GM12873 (cell line): Measurements from ENCODE around the gene ANK3.

Experiments
- TF ChIP-seq, protein P1 (sequence below): IDR thresholded peaks from 2 replicates; pipeline ENCODE4 v1.5.1; 2012; ENCODE audit warnings: low read depth, mild to moderate bottlenecking, moderate library complexity, low read length, control low read depth; ENCODE audit not compliant: insufficient read depth; ENCODE audit errors: missing control alignments

The ANK3 gene

DNA sequence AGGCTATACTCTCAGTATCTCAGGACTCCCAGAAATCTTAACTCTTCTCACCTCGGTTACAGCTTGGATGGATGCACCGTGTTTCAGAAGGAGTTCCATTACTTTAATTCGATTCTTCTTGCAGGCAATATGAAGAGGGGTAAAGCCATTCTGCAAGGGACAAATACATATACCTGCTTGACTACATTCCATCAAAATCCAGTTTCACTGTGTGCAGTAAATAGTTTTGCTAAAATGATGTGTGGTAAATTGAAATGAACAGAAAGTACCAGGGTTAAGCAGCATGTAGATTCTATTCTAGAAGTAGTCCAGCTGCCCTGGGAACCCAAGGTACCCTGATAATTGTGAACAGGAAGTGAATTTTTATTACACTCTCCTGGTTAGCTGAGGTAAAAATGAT lies 183.9 kb downstream of the ANK3 start:
- TF ChIP-seq, protein P1, sequence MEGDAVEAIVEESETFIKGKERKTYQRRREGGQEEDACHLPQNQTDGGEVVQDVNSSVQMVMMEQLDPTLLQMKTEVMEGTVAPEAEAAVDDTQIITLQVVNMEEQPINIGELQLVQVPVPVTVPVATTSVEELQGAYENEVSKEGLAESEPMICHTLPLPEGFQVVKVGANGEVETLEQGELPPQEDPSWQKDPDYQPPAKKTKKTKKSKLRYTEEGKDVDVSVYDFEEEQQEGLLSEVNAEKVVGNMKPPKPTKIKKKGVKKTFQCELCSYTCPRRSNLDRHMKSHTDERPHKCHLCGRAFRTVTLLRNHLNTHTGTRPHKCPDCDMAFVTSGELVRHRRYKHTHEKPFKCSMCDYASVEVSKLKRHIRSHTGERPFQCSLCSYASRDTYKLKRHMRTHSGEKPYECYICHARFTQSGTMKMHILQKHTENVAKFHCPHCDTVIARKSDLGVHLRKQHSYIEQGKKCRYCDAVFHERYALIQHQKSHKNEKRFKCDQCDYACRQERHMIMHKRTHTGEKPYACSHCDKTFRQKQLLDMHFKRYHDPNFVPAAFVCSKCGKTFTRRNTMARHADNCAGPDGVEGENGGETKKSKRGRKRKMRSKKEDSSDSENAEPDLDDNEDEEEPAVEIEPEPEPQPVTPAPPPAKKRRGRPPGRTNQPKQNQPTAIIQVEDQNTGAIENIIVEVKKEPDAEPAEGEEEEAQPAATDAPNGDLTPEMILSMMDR = no peak

DNA sequence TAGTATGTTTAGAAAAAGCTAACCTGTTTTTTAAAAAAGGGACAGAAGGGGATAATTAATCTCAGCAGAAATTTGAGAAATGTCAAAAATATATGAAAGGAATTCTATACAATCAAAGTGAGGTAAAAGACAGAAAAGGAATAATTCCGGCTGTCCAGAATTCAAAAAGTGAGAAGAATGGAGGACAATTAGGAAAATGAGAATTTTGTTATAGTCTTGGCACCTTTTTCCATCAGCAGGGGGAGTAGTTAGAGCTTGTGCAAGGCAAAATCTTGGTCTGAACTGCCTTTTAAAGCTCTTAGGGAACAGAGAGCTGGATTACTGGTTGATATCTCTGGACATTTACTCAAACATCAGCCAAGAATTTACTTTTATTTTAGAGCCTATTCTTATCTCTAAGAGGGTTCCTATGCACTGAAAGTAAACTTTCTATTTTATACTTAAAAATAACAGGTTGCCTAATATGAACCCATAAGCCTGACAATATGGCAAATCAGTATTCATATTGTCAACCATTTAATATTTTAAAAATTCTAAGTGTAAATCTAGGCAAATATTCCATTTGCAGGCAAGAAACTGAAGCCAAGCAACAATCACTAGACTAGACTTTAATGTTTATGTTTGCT lies 185.6 kb downstream of the ANK3 start:
- TF ChIP-seq, protein P1 = peak; percentile 63

DNA sequence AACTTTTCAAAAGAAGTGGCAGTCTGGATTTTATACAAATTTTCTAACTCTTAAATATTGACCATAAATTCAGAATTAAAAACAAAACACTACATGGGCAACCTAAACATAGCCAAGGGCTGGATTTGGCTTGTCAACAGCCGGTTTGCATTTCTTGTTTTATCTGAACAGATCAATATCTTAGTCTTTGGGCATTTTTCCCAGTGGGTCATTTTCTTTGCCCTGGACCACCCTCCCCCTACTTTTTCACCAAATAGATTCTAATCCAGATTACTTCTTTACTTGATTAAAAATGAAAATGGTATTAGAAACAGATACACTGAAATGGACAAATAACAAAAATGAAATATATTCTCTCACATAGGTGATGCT lies 189.0 kb downstream of the ANK3 start:
- TF ChIP-seq, protein P1 = no peak

DNA sequence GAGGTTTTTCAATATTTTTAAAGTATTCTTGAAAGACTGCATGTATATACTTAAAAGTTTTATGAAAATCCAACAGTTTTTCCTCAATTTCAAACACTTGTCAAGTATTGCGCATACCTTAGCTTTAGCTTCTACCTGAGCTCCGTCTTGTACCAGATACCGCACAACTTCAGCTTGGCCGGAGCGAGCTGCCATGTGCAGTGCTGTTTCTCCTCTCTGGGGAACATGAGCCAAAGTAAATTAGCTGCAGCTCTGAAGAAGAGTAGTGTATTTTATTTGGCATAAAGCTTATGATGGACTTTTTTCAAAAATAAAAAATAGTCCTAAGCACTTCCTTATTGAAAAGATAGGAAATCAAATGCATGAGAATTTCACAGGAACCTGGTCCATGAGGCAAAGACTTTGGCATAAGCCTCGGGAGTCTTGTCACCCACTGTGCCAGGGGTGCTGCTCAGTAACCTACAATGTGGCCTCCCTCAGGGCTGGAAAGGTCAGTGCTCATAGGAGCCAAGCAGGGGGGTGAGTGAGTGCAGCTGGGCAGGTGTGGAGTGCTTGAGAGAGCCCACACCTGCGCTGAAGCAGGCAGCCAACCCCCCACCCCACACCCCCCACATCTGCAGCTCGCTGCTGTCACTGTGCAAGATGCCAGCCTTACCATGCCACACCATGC lies 189.5 kb downstream of the ANK3 start:
- TF ChIP-seq, protein P1 = no peak

DNA sequence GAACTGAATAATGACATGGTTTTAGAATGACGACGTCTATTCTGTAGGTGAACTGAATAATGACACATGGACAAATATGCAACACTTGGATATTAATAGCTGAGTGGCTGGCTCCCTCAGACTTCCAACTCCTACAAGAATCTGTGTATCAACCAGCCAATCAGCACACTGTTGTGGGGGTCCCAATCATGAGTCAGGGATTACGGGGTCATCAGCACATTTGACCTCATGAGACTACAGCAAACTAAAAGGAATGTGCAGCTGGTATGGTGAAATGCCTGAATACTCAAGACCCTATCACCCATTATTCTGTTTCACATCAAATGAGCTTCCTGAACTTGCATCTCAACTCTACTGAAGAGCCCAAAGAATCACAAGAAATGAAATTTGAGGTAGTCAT lies 192.5 kb downstream of the ANK3 start:
- TF ChIP-seq, protein P1 = no peak

DNA sequence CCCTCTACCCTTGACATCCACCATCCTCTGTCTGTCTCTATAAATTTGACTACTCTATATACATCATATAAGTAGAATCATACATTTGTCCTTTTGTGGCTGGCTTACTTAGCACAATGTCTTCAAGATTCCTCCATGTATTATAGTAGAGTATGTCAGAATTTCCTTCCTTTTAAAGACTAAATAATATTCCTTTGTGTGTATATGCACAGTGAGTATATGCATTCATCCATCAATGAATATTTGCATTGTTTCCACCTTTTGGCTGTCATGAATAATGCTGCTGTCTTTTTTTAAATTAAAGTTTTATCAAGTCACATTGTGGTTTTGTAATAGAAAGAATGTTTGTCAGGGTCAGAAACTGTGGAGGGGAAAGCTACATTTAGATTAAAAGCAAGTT lies 195.3 kb downstream of the ANK3 start:
- TF ChIP-seq, protein P1 = no peak

DNA sequence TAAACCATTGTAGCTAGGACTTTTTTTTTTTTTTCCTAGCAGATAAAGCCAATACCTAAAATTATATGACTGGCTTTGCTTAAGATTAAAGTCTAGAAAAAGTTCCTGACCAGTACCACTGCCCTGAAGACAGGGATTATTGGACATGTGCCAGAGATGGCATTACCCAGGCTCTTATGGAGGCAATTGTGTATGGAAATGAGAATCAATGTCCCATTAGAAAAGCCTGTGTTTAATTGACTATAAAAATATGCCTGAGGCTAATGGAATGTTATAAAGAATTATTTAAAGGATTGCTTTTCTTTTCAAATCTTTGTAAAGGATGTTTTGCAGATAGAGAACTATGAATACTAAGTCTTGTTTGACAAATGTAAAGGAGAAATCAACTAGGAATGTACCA lies 196.7 kb downstream of the ANK3 start:
- TF ChIP-seq, protein P1 = no peak
